HS-5 (cell line): ENCODE measurements around the gene EIF4G2.

Experiments used
- DNase-seq: peaks from one replicate; pipeline ENCODE4 v3.0.0-alpha.2; 2012; ENCODE audit warnings: low read depth

Gene EIF4G2

DNA sequence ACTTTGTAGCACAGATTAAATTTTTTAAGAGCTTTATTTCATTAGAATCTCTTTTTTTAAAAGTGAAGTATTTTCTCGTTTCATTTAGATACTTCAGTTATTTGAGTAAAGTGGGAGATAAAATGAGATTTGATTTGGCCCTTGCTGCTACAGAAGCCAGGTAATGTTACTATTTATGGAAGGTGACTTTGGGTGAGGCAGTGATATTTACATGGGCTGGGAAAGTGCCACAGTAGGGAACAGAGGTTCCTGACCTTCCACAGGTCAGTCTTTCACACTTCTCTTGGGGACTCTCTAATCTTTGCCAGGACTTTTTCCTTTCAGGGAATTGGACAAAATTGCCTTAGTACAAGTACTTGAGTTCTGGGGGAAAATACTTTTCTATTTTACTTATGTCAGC lies 37.3 kb downstream of the EIF4G2 start:
- no peak for DNase-seq

DNA sequence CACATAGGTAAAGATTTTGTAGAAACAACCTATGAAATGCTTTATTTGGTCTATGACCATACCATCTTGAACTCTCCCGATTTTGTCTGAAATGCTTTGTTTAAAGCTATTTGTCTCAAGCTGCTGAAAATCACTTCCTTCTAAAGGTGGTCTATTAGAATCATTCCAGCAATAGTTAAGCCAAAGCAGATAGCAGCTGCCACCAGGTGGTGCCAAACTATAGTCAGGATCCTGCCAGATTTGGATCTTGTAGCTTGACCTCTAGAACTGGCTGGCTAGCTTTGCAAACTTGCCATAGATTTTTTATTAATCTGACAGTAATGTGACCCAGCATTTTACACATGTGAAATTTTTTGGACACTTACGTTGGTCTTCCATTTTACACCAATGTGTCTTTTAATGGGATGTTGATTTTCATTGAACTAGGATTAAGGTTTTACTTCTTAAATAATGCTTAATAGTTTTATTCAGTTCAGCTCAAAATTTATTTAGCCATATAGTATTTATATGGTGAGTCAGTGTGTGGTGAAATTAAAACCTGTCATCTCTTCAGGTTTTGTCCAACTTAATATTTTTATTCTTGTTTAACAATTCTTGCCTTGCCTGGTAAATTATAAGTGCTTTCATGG lies 38.0 kb downstream of the EIF4G2 start:
- DNase-seq = no peak

DNA sequence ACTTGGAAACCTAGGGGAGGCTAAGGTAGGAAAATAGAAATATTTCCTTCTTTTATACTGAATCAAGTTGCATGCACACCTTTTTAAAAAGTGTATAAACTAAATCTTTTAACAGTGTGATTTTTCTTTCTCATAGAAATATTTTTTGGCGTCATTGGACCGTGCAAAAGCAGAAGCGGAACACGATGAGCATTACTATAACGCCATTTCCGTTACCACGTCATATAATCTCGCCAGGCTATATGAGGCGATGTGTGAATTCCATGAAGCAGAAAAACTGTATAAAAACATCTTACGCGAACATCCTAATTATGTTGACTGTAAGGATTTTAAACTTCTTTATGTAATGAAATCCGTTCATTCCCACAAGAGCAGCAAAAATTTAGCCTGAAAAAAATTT lies 44.3 kb downstream of the EIF4G2 start:
- DNase-seq = no peak

DNA sequence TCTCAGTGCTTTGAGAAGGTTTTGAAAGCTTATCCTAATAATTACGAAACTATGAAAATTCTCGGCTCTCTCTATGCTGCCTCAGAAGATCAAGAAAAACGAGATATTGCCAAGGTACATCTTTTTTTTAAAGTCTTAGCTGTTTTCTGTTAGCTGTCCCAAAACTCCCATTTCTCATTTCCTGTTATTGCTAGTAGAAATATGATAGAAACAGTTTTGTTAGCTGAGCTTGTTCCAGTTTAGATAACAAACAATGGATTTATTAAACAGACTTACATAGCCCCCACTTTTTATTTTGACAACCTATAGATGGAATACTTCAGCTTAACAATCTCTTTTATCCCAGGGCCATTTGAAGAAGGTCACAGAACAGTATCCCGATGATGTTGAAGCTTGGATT lies 45.0 kb downstream of the EIF4G2 start:
- no peak for DNase-seq

DNA sequence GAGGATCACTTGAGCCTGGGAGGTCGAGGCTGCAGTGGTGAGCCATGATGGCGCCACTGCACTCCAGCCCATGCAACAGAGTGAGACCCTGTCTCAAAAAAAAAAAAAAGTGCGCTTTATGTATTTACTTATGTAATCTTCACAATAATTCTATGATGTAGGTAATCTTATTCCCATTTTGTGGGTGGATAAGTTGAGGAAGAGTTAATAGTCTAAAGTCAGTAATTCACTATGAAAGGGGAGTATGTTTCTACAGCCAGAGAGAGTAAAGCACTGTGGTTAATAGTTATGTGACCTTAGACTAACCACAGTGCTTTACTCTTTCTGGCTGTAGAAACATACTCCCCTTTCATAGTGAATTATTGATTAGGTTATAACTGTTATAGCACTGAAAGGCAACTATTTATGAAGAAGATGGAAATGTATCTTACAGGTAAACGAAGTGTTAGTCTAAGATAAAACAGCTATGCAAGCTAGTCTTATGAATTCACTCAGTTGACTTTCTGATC lies 45.8 kb downstream of the EIF4G2 start:
- no peak for DNase-seq

DNA sequence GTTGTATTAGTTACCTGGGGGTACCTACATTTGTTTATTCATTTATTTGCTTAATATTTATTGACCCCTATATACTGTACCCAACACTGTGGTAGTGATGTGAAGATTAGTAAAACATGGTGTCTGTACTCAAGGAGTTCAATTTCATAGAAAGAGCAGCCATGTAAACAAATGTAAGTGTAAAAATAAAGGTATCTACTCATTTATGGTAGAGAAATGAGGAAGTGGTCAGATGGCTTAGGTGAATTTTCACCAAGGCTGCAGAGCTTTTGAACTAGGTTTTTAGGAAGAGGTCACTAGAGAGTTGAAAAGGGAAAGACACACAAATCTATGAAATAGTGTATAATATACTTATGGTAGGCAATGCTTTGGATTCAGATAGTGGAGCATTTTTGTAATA lies 46.5 kb downstream of the EIF4G2 start:
- DNase-seq = no peak

DNA sequence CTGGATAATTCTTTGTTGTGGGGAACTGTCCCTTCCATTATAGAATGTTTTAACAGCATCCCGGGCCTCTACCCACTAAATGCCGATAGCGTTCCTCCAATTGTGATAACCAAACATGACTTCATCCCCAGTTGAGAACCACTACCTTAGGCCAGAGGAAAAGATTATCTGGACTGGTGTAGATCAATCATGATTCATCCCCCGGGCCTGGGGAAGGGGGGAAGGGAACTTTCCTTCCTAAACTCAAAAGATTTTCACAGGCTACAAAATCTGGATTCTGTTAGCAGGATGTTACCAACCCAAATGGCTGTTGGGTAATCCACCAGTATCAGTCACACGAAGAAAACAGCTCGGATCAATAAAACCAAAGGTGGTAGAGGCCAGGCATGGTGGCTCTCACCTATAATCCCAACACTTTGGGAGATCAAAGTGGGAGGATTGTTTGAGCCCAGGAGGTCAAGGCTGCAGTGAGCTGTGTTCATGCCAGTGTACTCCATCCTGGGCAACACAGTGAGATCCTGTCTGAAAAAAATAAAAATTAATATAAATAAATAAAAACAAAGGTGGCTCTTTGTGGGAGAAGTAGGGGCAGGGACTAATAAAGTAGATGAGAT lies 47.5 kb downstream of the EIF4G2 start:
- DNase-seq = no peak

DNA sequence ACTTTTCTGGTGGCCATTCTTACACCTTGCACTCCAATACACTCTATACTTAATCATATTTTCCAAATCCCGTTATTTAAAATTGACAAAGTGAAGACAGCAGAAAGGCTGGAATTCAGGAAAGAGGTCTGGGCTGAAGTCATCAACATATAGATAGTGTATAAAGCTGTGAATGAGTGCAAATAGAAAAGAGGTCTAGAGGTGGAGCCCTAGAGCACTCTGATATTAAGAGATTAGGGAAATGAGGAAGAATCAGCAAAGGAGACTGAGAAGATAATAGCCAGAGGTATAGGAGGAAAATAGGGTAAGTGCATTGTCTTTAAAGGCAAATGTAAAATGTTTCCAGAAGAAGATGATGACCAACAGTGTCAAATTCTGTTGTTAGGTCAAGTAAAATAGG lies 49.8 kb downstream of the EIF4G2 start:
- DNase-seq = no peak

DNA sequence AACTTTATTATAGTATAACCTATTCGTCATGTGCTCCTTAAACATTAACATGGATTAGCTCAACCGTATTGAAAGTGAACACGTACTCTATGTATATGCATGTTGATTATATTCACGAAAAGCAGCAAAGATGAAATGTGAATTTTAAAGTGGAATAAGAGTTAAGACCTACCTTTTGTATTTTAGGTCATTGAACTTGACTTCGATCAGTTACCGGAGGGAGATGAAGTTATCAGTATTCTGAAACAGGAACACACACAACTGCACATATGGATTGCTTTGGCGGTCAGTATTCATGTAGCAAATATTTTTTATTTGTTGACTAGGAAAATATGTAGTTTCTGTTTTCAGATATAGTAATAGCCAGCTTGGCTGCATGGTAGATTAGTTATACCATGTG lies 56.2 kb downstream of the EIF4G2 start:
- DNase-seq = no peak

DNA sequence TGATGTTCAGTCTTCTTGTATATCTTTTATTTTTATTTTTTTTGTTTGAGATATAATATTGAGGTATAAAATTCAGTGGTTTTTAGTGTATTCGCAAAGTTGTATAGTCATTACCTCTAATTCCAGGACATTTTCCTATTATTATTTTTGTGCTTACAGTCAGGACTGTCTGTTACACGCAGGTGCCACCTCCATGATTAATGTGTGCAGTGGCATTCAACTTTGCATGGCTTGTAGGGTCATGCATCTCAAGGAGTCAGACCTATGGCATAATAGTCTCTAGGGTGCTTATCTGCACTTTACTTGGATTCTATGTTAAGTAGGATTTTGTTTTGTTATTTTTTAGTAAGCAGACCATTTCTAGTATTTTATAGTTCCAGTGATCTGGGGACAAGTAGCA lies 56.7 kb downstream of the EIF4G2 start:
- no peak for DNase-seq

DNA sequence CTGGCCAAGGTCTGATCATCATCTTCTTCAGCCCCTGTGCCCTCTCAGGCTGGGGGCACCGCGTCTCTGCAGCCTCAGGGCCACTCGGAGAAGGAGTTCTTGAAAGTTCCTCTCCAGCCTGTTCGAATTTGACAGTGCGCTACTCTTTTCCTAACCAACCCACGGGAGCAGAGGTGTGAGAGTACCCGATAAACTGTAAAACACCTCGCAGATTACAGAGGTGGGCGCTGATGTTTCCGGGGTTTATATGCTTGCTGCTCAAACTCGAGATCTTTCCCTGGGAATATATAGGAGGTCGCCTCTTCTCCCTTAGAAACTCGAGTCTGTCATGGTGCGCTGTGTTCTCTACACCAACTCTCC lies 57.2 kb downstream of the EIF4G2 start:
- no peak for DNase-seq

DNA sequence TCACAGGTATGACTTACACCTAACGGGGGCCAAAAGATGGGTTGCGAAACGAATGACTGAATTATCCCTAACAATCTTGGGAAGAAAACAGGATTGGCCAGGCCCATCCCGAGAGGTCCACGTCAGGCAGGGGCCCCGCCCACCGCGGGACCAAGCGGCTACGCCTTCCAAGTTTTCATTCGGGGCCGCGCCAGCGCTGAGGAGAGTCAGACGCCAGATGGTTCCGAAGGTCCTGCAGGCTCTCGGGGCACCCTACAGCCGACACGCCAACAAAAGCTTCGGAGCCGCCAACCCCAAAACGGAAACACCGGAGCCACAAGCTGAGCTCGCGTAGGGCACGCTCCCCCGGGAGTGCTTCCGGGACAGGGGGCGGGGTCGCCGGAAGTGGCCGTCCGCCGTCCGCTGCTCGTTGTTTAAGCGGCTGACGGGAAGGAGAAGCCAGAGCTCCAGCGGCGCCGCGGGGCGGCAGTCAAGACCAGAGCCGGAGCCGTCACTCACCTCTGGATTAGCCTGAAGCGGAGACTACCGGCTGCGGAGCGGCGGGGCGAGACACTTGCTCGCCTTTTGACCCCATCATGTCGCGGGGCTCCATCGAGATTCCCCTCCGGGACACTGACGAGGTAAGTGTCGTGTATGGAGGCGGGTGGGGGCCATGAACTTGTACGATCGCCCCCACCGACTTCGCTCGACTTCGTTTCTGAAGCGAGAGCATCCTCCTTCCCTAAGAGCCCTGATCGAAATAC lies 57.7 kb downstream of the EIF4G2 start, which contains the start of gene CTR9:
CTR9 (plus strand) TSS at position 409 of the 743 bp plus-strand sequence; CDS start at position 576, 167 bp downstream.
- DNase-seq = peak; percentile 83

DNA sequence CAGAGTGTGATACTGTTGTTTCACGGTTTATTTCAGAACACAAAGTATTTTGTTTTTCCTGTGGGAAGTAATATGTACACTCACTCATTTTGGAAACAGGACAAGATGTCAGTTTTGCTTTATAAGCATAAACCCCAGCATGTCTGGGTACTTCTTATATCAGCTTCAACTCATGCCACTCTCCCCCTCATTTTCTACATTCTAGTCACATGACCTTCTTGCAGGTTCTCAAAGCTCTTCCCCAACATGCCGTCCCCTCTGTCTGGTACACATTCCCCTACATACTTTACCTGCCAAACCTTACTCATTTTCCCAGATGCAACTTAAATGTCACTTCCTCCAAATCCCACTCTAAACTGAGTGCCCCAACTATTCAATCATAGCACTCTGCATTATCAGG lies 59.2 kb downstream of the EIF4G2 start:
- no peak for DNase-seq

DNA sequence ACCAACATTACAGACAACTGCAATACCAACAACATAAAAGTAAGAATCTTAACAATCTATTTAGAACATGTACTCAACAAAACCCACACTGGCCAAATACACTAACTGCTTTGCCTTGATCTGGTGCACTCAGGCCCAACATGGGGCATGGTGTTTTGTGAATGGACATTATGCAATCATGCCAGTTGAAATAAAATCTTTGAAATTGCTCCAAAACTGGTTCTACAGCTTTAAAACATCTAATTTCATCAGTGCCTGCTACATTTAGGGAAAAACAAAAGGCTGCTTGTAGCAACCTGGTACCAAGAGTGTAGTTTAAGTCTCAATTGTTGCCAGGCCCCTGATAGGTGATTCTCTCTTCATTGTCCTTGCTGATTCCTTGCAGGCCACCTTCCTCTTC lies 61.0 kb downstream of the EIF4G2 start:
- no peak for DNase-seq
